H1 (cell line): ENCODE data around the gene EIPR1. TPM values are rescaled to one million over a fixed set of nuclear protein-coding genes. Genes with fewer than 3 reads are reported as not detected.

Experiments
- CTCF ChIA-PET: fragments of 300-600 bp; sonication (Branson Sonifier 250); formaldehyde crosslinking; loops from one replicate; lab custom pipeline; 2021; ENCODE audit not compliant: partially characterized antibody; lab: Charles Lee
- POLR2A ChIA-PET: fragments of 300-600 bp; sonication (Branson Sonifier 250); formaldehyde crosslinking; loops from one replicate; lab custom pipeline; 2021; ENCODE audit warnings: inconsistent platforms; ENCODE audit not compliant: partially characterized antibody; lab: Charles Lee
- DNase-seq, 2 experiments: peaks; one replicate each; pipeline versions ENCODE4 v3.0.0 to v3.0.0-alpha.2; 2010 to 2022; ENCODE audit warnings: low spot score in 2 of 2, low read depth in 1 of 2, mixed read lengths in 1 of 2
- FAIRE-seq: peaks from 2 replicates; lab custom pipeline; 2011; peaks lifted over from hg19 to GRCh38; lab: Jason Lieb, UNC
- H2AFZ ChIP-seq: 2 replicates; pipeline ENCODE4 v1.8.1; 2012; ENCODE audit warnings: low read length, inconsistent platforms
- H2AK5ac ChIP-seq: 2 replicates; pipeline ENCODE4 v1.6.1; 2013; ENCODE audit warnings: low read depth, low read length
- H2BK120ac ChIP-seq: replicated peaks from 2 replicates; pipeline ENCODE3; 2013; ENCODE audit warnings: low read depth, low read length, inconsistent platforms
- H2BK12ac ChIP-seq: 2 replicates; pipeline ENCODE4 v1.6.1; 2013; ENCODE audit warnings: low read depth, low read length
- H2BK15ac ChIP-seq: 2 replicates; pipeline ENCODE4 v1.6.1; 2013; ENCODE audit warnings: low read length
- H2BK20ac ChIP-seq: 2 replicates; pipeline ENCODE4 v1.6.1; 2013; ENCODE audit warnings: low read length
- H2BK5ac ChIP-seq: 2 replicates; pipeline ENCODE4 v1.6.1; 2013; ENCODE audit warnings: low read depth, low read length
- H3K14ac ChIP-seq: 2 replicates; pipeline ENCODE4 v1.6.1; 2013; ENCODE audit warnings: inconsistent platforms; ENCODE audit not compliant: insufficient read length
- H3K18ac ChIP-seq: 2 replicates; pipeline ENCODE4 v1.6.1; 2013; ENCODE audit warnings: low read length; ENCODE audit errors: extremely low read depth
- H3K23ac ChIP-seq: 2 replicates; pipeline ENCODE4 v1.6.1; 2013; ENCODE audit warnings: inconsistent platforms; ENCODE audit not compliant: insufficient read length
- H3K23me2 ChIP-seq: 2 replicates; pipeline ENCODE4 v1.6.1; 2013; ENCODE audit warnings: low read depth, low read length
- H3K27ac ChIP-seq: 2 replicates; pipeline ENCODE4 v1.6.1; 2011; ENCODE audit warnings: low read depth, low read length, inconsistent platforms
- H3K27me3 ChIP-seq, 4 experiments: replicated peaks in 1 of 4; 1 replicate in 1 of 4; 2 replicates in 3 of 4; pipeline versions ENCODE4 v1.6.1 to v1.8.1; 2011 to 2013; ENCODE audit warnings: low read length in 3 of 4, mild to moderate bottlenecking in 3 of 4, inconsistent platforms in 2 of 4, mixed read lengths in 2 of 4, moderate library complexity in 1 of 4; ENCODE audit not compliant: control insufficient read depth in 3 of 4, insufficient read depth in 3 of 4; ENCODE audit errors: extremely low read depth in 1 of 4
- H3K36me3 ChIP-seq, 4 experiments: 2 replicates each; pipeline versions ENCODE4 v1.6.1 to v1.8.1; 2011 to 2013; ENCODE audit warnings: mild to moderate bottlenecking in 4 of 4, low read length in 3 of 4, moderate library complexity in 2 of 4, control low read depth in 1 of 4, inconsistent platforms in 1 of 4; ENCODE audit not compliant: insufficient read depth in 4 of 4, control insufficient read depth in 2 of 4
- H3K4ac ChIP-seq: replicated peaks from 2 replicates; pipeline ENCODE3; 2013; ENCODE audit warnings: low read length, low read depth, mixed read lengths, inconsistent platforms; ENCODE audit not compliant: insufficient read length
- H3K4me1 ChIP-seq, 4 experiments: replicated peaks in 1 of 4; 1 replicate in 1 of 4; 2 replicates in 3 of 4; pipeline versions ENCODE4 v1.6.1 to v1.8.1; 2011 to 2013; ENCODE audit warnings: low read length in 3 of 4, inconsistent platforms in 2 of 4, mixed read lengths in 1 of 4; ENCODE audit not compliant: insufficient read depth in 4 of 4, control insufficient read depth in 3 of 4
- H3K4me2 ChIP-seq, 2 experiments: 2 replicates each; pipeline versions ENCODE4 v1.6.1 to v1.8.1; 2011 to 2013; ENCODE audit warnings: low read depth in 2 of 2, low read length in 2 of 2, control low read depth in 1 of 2, inconsistent platforms in 1 of 2, mild to moderate bottlenecking in 1 of 2; ENCODE audit not compliant: insufficient read depth in 1 of 2
- H3K4me3 ChIP-seq, 4 experiments: fragments of 200-600, 300-600 bp in 1 of 4; sonication (generic), shearing (Covaris generic), sonication (Bioruptor Twin) in 1 of 4; 2 replicates each; pipeline versions ENCODE4 v1.5.1 to v1.8.1; 2011 to 2016; ENCODE audit warnings: low read length in 4 of 4, low read depth in 3 of 4, control low read depth in 2 of 4, inconsistent platforms in 2 of 4, mild to moderate bottlenecking in 2 of 4, mixed read lengths in 1 of 4, moderate library complexity in 1 of 4; ENCODE audit not compliant: insufficient read depth in 2 of 4; ENCODE audit errors: extremely low read depth in 1 of 4
- H3K56ac ChIP-seq: replicated peaks from 2 replicates; pipeline ENCODE3; 2013; ENCODE audit warnings: low read depth, mild to moderate bottlenecking, mixed read lengths, low read length, inconsistent platforms; ENCODE audit not compliant: insufficient read length
- H3K79me1 ChIP-seq: 2 replicates; pipeline ENCODE4 v1.6.1; 2013; ENCODE audit warnings: low read depth, low read length, control low read depth
- H3K79me2 ChIP-seq, 2 experiments: 2 replicates each; pipeline versions ENCODE4 v1.6.1 to v1.8.1; 2012 to 2013; ENCODE audit warnings: low read length in 2 of 2, mild to moderate bottlenecking in 2 of 2, inconsistent platforms in 1 of 2; ENCODE audit not compliant: insufficient read depth in 2 of 2, control insufficient read depth in 1 of 2
- H3K9ac ChIP-seq, 4 experiments: replicated peaks in 1 of 4; 1 replicate in 1 of 4; 2 replicates in 3 of 4; pipeline versions ENCODE4 v1.6.1 to v1.8.1; 2011 to 2013; ENCODE audit warnings: low read depth in 3 of 4, low read length in 3 of 4, control low read depth in 2 of 4, mild to moderate bottlenecking in 2 of 4, moderate library complexity in 2 of 4, inconsistent platforms in 1 of 4; ENCODE audit errors: extremely low read depth in 1 of 4
- H3K9me3 ChIP-seq, 2 experiments: 2 replicates each; pipeline versions ENCODE4 v1.6.1 to v1.8.1; 2012 to 2013; ENCODE audit warnings: mild to moderate bottlenecking in 2 of 2, moderate library complexity in 2 of 2, control low read depth in 1 of 2, inconsistent platforms in 1 of 2, low read depth in 1 of 2, low read length in 1 of 2, mixed read lengths in 1 of 2; ENCODE audit not compliant: insufficient read depth in 2 of 2
- H4K20me1 ChIP-seq, 2 experiments: replicated peaks in 1 of 2; 2 replicates each; pipeline versions ENCODE3 to v1.8.1; 2011 to 2013; ENCODE audit warnings: inconsistent platforms in 2 of 2, low read length in 2 of 2, mild to moderate bottlenecking in 1 of 2; ENCODE audit not compliant: insufficient read depth in 2 of 2, control insufficient read depth in 1 of 2
- H4K5ac ChIP-seq: 2 replicates; pipeline ENCODE4 v1.6.1; 2013; ENCODE audit warnings: low read length, low read depth, mixed read lengths, inconsistent platforms; ENCODE audit not compliant: insufficient read length
- H4K8ac ChIP-seq: 2 replicates; pipeline ENCODE4 v1.8.0; 2013; ENCODE audit warnings: mild to moderate bottlenecking, moderate library complexity, low read length, inconsistent platforms; ENCODE audit not compliant: insufficient read depth; ENCODE audit errors: extremely low read depth
- H4K91ac ChIP-seq: replicated peaks from 2 replicates; pipeline ENCODE3; 2013; ENCODE audit warnings: low read length, mixed read lengths, inconsistent platforms; ENCODE audit not compliant: insufficient read length
- POLR2A ChIP-seq, 2 experiments: IDR thresholded peaks; 1 replicate in 1 of 2; 2 replicates in 1 of 2; pipeline ENCODE4 v1.6.1; 2011; ENCODE audit warnings: low read depth in 2 of 2, low read length in 2 of 2, mild to moderate bottlenecking in 2 of 2; ENCODE audit errors: control extremely low read depth in 1 of 2
- RBBP5 ChIP-seq: IDR thresholded peaks from 2 replicates; pipeline ENCODE4 v1.7.1; 2012; ENCODE audit warnings: low read depth, mild to moderate bottlenecking, inconsistent platforms, low read length, moderate library complexity, borderline replicate concordance
- WGBS, 2 experiments: shearing (Covaris generic) in 1 of 2; methylation state at CpG; one replicate each; pipeline versions ENCODE4 v1.1.6 to v1.1.7; 2013 to 2015; ENCODE audit warnings: low lambda C conversion rate in 2 of 2, mixed read lengths in 2 of 2, inconsistent platforms in 1 of 2, low coverage in 1 of 2, missing lambda C conversion rate in 1 of 2; ENCODE audit not compliant: insufficient replicate concordance in 2 of 2, insufficient coverage in 1 of 2, insufficient read length in 1 of 2; ENCODE audit errors: extremely low coverage in 1 of 2, missing lambda C conversion rate in 1 of 2; 5-methylcytosine and 5-hydroxymethylcytosine counted together
- polyA plus RNA-seq, 7 experiments: library from polyadenylated mRNA; depleted of rRNA in 3 of 7; stranded (reverse) in 5 of 7; unstranded in 2 of 7; fragments of >200 nt in 5 of 7; fragments of 200-250 nt in 2 of 7; gene quantifications; 1 replicate in 5 of 7; 2 replicates in 1 of 7; 4 replicates in 1 of 7; pipeline versions ENCODE4 v1.2.1 to v1.2.3, GENCODE V29; 2011 to 2013; ENCODE audit warnings: missing spikeins in 2 of 7, mixed read lengths in 2 of 7
- total RNA-seq: library from RNA; stranded (reverse); fragmentation: NEBNext Ultra II Directional; extraction: Animal tissue kit (Norgen Biotek cat#: 25700); gene quantifications from 2 replicates; pipeline ENCODE4 v1.2.1, GENCODE V29; 2021

EIPR1 gene
- total and polyA plus RNA-seq, 2 of the 8 experiments (the other 6 are each of a cell fraction or from before 2014, with no cell fraction given) = 26.3 to 56.4 TPM

- Histone ChIP-seq H4K20me1 (peaks cover 1 to 5% of the 10 kb centered on the region in 2 experiments), H3K4me1 (peaks cover 0 to 10% (median 8%) of the 10 kb centered on the region in 4 experiments; a peak in 6 of 7 replicates), H3K79me1 (no peaks in the 10 kb centered on the region; the same call in 1 of the 2 replicates), H3K4me2 (no peak overlapping the region; a peak in 1 of 4 replicates), H3K23ac (no peak overlapping the region), H3K36me3 (no peaks in the 10 kb centered on the region; a peak in 1 of 8 replicates), H4K8ac (peak overlapping the region; percentile 91; the same call in 1 of the 2 replicates), H3K4ac (peak overlapping the region; percentile 94), H3K27me3 (no peaks in the 10 kb centered on the region), H3K14ac (no peak overlapping the region), H2BK12ac (0 out of 2 replicates have a peak overlapping the region, but pooled peaks have one; percentile 6), H2AFZ (no peak overlapping the region), H2BK120ac (no peak overlapping the region), H2AK5ac (0 out of 2 replicates have a peak overlapping the region, but pooled peaks have one; percentile 86), H3K18ac (peak overlapping the region; percentile 83), H3K9ac (peak overlapping the region in 1 of 4 experiments; percentile 13; a peak in 2 of 7 replicates), H4K5ac (peak overlapping the region; percentile 41), H4K91ac (peak overlapping the region; percentile 97), H3K79me2 (no peaks in the 10 kb centered on the region), H3K4me3 (no peak overlapping the region; a peak in 1 of 8 replicates), H2BK20ac (no peak overlapping the region), H3K27ac (0 out of 2 replicates have a peak overlapping the region, but pooled peaks have one; percentile 37), H2BK5ac (peak overlapping the region; percentile 10; the same call in 1 of the 2 replicates), H3K9me3 (no peaks in the 10 kb centered on the region), H3K23me2 (no peaks in the 10 kb centered on the region), H2BK15ac (peak overlapping the region; percentile 92; the same call in 1 of the 2 replicates), H3K56ac (no peak overlapping the region)
- ChIA-PET CTCF (interaction anchor here (0.7 to 1.9 kb wide), 16 partner anchors 9 to 558 kb away, joined by 3 to 10 read pairs (median 4); no protein-coding TSS in a partner anchor), POLR2A (interaction anchor here (0.7 to 1.0 kb wide), 3 partner anchors 9 to 348 kb away, joined by 3 read pairs; no protein-coding TSS in a partner anchor)
- TF ChIP-seq RBBP5 = 0 out of 2 replicates have a peak, but pooled peaks have one; percentile 34
- no peak for TF ChIP-seq POLR2A (IDR thresholded peaks at IDR 0.05; ENCODE audit: control extremely low read depth in 1 of 2, low read depth in 2 of 2, low read length in 2 of 2)
- FAIRE-seq (no peak), DNase-seq (no peak)
- WGBS, 2 experiments = 74% methylated on average over 24 of the region's 25 CpGs; no CpG with 5 or more reads in 1 of the 2 experiments
Measured at GRCh38 chr2:3302751-3303582, 74.7 kb downstream of the EIPR1 start.
